ENCODE results near the gene PTCH2. TPM values are rescaled to one million over a fixed set of nuclear protein-coding genes. Genes with fewer than 3 reads are reported as not detected.

Gene PTCH2
- total RNA-seq, 2 experiments from 2014 or later: 1.2 TPM

DNA sequence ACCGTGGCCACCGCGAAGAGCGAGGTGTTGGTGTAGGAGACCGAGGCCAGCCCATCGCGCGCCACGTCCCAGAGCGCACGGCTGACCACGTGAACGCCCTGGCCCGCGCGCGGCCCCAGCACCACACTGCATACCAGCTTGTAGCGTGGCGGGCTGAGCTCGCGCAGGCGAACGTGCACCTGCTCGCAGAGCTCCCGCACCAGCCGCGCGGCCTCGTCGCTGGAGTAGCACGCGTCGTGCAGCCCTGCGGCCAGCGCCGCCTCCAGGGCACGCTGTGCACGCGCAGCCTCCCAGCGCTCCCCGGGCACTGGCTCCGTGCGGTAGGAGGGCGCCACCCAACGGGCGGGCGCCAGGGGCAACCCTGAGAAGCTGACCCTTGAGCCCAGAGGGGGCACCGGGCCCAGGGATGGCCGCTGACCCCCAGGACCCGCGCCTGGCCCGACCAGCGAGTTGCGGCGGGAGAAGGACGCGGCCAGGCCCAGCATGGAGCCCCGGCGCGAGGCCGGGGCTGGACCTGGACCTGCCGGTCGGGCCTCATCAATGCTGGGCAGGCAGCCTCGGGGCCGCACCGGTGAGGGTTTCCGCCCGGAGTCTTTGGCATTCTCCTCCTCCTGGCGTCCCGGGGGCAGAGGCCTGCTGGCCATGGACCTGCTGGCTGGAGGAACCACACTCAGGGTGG lies 36.9 kb downstream of the PTCH2 start:
- Mint-ChIP-seq H3K4me1 (ENCODE audit: low read depth) (peaks cover 74% of the 10 kb centered on the region), H3K27me3 (peaks cover 4% of the 10 kb centered on the region), H3K27ac (peak overlapping the region; percentile 99), H3K9me3 (no peaks in the 10 kb centered on the region), H3K36me3 (ENCODE audit: low read depth) (peaks cover 72% of the 10 kb centered on the region), H3K4me3 (peak overlapping the region; percentile 83)
- no peak for TF ChIP-seq CTCF (IDR thresholded peaks at IDR 0.05)
- peak overlapping the region; percentile 99 to 100 for H3K27ac ChIP-seq (ENCODE audit: low read depth in 1 of 2, low read length in 2 of 2)
- H3K4me3 ChIP-seq (ENCODE audit: low read length): no peak overlapping the region
- H3K36me3 ChIP-seq (ENCODE audit: insufficient read depth, low read length): peaks cover 50% of the 10 kb centered on the region
- intact Hi-C loops (cut with DNase I, micrococcal nuclease): loop anchor here (10.0 kb wide), 3 partner anchors 179 to 779 kb away; partner anchors contain the start of genes NASP (in 2 of the 2), EIF2B3 (in 1 of the 2), HECTD3 (in 1 of the 2) and UROD (in 1 of the 2)
- H3K9me3 ChIP-seq (ENCODE audit: control insufficient read depth in 1 of 2, insufficient read depth in 1 of 2, low read length in 2 of 2): peaks cover 0 to 4% of the 10 kb centered on the region in 2 experiments
- peaks cover 95% of the 10 kb centered on the region for H3K4me1 ChIP-seq (ENCODE audit: insufficient read depth, low read length)
- CTCF ChIA-PET: interaction anchor here (0.6 to 6.5 kb wide), 2 partner anchors 14 to 183 kb away, joined by 3 to 57 read pairs; no protein-coding TSS in a partner anchor
- POLR2A ChIA-PET: interaction anchor here (0.6 to 16.3 kb wide), 8 partner anchors 6 to 498 kb away, joined by 3 to 599 read pairs (median 20); partner anchors contain the start of genes BTBD19, HECTD3, RNU5D-1 and UROD
- ATAC-seq (ENCODE audit: poor library complexity) (no peak), DNase-seq (peak in 6 of 14 experiments; percentile 18 to 63 (median 43))
- no peaks in the 10 kb centered on the region for H3K27me3 ChIP-seq (ENCODE audit: control insufficient read depth in 1 of 2, insufficient read depth in 2 of 2, low read length in 2 of 2)

DNA sequence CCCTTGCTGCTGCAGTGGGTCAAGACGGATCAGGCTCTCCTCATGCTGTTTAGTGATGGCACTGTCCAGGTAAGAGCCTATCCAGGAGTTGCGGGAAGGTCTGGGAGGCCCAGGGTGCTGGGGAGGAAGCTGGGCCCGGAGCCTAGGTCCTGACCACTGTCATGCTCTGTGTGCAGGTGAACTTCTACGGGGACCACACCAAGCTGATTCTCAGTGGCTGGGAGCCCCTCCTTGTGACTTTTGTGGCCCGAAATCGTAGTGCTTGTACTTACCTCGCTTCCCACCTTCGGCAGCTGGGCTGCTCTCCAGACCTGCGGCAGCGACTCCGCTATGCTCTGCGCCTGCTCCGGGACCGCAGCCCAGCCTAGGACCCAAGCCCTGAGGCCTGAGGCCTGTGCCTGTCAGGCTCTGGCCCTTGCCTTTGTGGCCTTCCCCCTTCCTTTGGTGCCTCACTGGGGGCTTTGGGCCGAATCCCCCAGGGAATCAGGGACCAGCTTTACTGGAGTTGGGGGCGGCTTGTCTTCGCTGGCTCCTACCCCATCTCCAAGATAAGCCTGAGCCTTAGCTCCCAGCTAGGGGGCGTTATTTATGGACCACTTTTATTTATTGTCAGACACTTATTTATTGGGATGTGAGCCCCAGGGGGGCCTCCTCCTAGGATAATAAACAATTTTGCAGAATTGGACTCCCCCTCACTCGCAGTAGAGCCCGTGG lies 37.6 kb downstream of the PTCH2 start:
- Histone ChIP-seq H3K27ac (ENCODE audit: low read depth in 1 of 2, low read length in 2 of 2) (peak overlapping the region; percentile 1 to 100), H3K9me3 (ENCODE audit: control insufficient read depth in 1 of 2, insufficient read depth in 1 of 2, low read length in 2 of 2) (peaks cover 0 to 4% of the 10 kb centered on the region in 2 experiments), H3K36me3 (ENCODE audit: insufficient read depth, low read length) (peaks cover 50% of the 10 kb centered on the region), H3K4me3 (ENCODE audit: low read length) (no peak overlapping the region), H3K27me3 (ENCODE audit: control insufficient read depth in 1 of 2, insufficient read depth in 2 of 2, low read length in 2 of 2) (no peaks in the 10 kb centered on the region), H3K4me1 (ENCODE audit: insufficient read depth, low read length) (peaks cover 91% of the 10 kb centered on the region)
- H3K9me3 Mint-ChIP-seq: no peaks in the 10 kb centered on the region
- H3K27me3 Mint-ChIP-seq: peaks cover 4% of the 10 kb centered on the region
- DNase-seq (peak in 3 of 14 experiments; percentile 7 to 43 (median 34)), ATAC-seq (ENCODE audit: poor library complexity) (no peak)
- intact Hi-C loops (cut with DNase I, micrococcal nuclease): loop anchor here (10.0 kb wide), 3 partner anchors 179 to 779 kb away; partner anchors contain the start of genes NASP (in 2 of the 2), EIF2B3 (in 1 of the 2), HECTD3 (in 1 of the 2) and UROD (in 1 of the 2)
- peaks cover 72% of the 10 kb centered on the region for H3K4me1 Mint-ChIP-seq (ENCODE audit: low read depth)
- peaks cover 79% of the 10 kb centered on the region for H3K36me3 Mint-ChIP-seq (ENCODE audit: low read depth)
- H3K27ac Mint-ChIP-seq: peak overlapping the region; percentile 86
- POLR2A ChIA-PET: interaction anchor here (0.7 to 16.3 kb wide), 4 partner anchors 7 to 74 kb away, joined by 4 to 599 read pairs (median 215); partner anchors contain the start of genes BTBD19 and RNU5D-1
- no peak for TF ChIP-seq CTCF (IDR thresholded peaks at IDR 0.05)
- H3K4me3 Mint-ChIP-seq: peak overlapping the region; percentile 73
- CTCF ChIA-PET: interaction anchor here (1.2 to 6.5 kb wide), 2 partner anchors 14 kb away, joined by 3 to 57 read pairs; no protein-coding TSS in a partner anchor
